Fibroblast of villous mesenchyme (primary cell): ENCODE measurements around the gene PER1. TPM values are rescaled to one million over a fixed set of nuclear protein-coding genes. Genes with fewer than 3 reads are reported as not detected.

Experiments used
- DNase-seq: peaks from one replicate; pipeline ENCODE4 v3.0.0-alpha.2; 2010; ENCODE audit warnings: low read depth
- H3K4me3 ChIP-seq: 2 replicates; pipeline ENCODE4 v1.5.1; 2011; ENCODE audit warnings: low read depth, mild to moderate bottlenecking, low read length
- CTCF ChIP-seq: IDR thresholded peaks from 2 replicates; pipeline ENCODE4 v1.5.1; 2012; ENCODE audit warnings: low read depth, mild to moderate bottlenecking, low read length; ENCODE audit not compliant: insufficient read depth
- total RNA-seq: library from RNA; depleted of rRNA; stranded (reverse); fragments of >200 nt; gene quantifications from 2 replicates; pipeline ENCODE4 v1.2.3, GENCODE V29; 2012

The PER1 gene, protein sequence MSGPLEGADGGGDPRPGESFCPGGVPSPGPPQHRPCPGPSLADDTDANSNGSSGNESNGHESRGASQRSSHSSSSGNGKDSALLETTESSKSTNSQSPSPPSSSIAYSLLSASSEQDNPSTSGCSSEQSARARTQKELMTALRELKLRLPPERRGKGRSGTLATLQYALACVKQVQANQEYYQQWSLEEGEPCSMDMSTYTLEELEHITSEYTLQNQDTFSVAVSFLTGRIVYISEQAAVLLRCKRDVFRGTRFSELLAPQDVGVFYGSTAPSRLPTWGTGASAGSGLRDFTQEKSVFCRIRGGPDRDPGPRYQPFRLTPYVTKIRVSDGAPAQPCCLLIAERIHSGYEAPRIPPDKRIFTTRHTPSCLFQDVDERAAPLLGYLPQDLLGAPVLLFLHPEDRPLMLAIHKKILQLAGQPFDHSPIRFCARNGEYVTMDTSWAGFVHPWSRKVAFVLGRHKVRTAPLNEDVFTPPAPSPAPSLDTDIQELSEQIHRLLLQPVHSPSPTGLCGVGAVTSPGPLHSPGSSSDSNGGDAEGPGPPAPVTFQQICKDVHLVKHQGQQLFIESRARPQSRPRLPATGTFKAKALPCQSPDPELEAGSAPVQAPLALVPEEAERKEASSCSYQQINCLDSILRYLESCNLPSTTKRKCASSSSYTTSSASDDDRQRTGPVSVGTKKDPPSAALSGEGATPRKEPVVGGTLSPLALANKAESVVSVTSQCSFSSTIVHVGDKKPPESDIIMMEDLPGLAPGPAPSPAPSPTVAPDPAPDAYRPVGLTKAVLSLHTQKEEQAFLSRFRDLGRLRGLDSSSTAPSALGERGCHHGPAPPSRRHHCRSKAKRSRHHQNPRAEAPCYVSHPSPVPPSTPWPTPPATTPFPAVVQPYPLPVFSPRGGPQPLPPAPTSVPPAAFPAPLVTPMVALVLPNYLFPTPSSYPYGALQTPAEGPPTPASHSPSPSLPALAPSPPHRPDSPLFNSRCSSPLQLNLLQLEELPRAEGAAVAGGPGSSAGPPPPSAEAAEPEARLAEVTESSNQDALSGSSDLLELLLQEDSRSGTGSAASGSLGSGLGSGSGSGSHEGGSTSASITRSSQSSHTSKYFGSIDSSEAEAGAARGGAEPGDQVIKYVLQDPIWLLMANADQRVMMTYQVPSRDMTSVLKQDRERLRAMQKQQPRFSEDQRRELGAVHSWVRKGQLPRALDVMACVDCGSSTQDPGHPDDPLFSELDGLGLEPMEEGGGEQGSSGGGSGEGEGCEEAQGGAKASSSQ (N-terminal part only)
- 5.5 and 12.5 TPM in 2 replicates for total RNA-seq

- no peak for TF ChIP-seq CTCF
- peak; percentile 99 for DNase-seq
- peak within 1 kb of the TSS; percentile 87 for H3K4me3 ChIP-seq
Measured at GRCh38 chr17:8152112-8152775, at the start of gene PER1. Gene PER1, minus strand, starts transcription at chr17:8152404. Its CDS starts 1,698 bp downstream, at chr17:8150706.

GRCh38 chr17:8192070-8192815 is 40.0 kb upstream of the PER1 start:
- peak overlapping the region; percentile 47 for H3K4me3 ChIP-seq
- TF ChIP-seq CTCF, result no peak
- DNase-seq, result peak; percentile 90

GRCh38 chr17:8190506-8190905 is 38.3 kb upstream of the PER1 start:
- DNase-seq, result no peak
- peak overlapping the region; percentile 36 for H3K4me3 ChIP-seq
- no peak for TF ChIP-seq CTCF

DNA sequence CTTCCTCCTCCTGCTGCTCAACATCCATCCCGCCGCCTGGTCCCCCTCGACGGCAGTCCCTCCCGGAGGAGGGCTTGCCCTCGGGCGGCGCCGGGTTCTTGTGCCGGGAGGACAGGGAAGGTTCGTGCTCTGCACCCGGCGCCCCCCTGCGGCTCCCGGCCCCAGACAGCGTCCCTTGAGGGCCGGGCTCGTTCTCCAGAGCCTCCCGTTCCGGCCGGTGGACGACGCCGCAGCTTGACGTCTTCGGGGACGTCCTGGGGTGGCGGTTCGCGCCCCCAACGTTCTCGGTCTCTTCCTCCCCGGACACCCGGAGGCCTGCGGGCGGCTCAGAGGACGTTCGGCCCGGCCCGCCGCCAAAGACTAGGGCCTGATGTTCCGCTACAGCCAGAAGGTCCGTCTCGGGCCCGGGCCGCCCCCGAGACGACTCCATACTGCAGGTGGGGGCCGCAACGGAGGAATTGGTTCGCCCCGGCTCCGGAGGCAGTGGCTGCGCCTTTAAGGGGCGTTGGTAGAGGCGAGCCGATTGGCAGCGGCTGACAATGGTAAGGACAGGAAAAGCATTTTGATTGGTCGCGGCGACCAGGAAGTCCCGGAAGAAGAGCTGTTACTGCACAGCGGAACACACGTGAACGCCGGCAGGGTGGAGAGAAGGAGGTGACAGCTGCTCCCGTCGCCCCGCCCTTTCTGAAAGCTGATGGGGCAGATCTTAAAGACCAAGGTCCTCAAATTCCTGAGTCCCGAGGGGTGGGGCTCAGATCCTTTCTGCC is 37.7 kb upstream of the PER1 start, which contains the start of gene BORCS6:
TSS of gene BORCS6 (minus strand) at position 470 of the 767 bp plus-strand sequence. CDS start at position 430, 40 bp downstream.
- peak; percentile 18 for TF ChIP-seq CTCF
- peak; percentile 99 for DNase-seq
- H3K4me3 ChIP-seq, result peak within 1 kb of the TSS; percentile 81

GRCh38 chr17:8189041-8189710 is 37.0 kb upstream of the PER1 start:
- no peak for TF ChIP-seq CTCF
- H3K4me3 ChIP-seq, result peak overlapping the region; percentile 81
- DNase-seq, result no peak
